ENCODE results near the gene ATG14.
"Not testable (repeated sequence)": the region's sequence is repeated elsewhere in the genome, so short reads cannot be mapped to it uniquely, and the experiment has no call there.

The ATG14 gene

GRCh38 chr14:55432628-55433027 lies 21.0 kb upstream of the ATG14 start:
- DNase-seq, result no peak

GRCh38 chr14:55430024-55430690 lies 18.5 kb upstream of the ATG14 start:
- DNase-seq, result no peak

GRCh38 chr14:55427439-55427838 lies 15.8 kb upstream of the ATG14 start:
- no peak for DNase-seq

GRCh38 chr14:55426891-55427290 lies 15.3 kb upstream of the ATG14 start:
- DNase-seq, result no peak

- DNase-seq, result no peak
These were observed 13.5 kb upstream of the ATG14 start for GRCh38 chr14:55425091-55425490.

GRCh38 chr14:55423969-55424368 lies 12.3 kb upstream of the ATG14 start:
- no peak for DNase-seq

- DNase-seq, result not testable (repeated sequence)
These were observed 10.7 kb upstream of the ATG14 start for GRCh38 chr14:55422338-55422737.

- DNase-seq, result no peak
These were observed 8.0 kb upstream of the ATG14 start for GRCh38 chr14:55419663-55420062.

GRCh38 chr14:55418411-55418810 lies 6.8 kb upstream of the ATG14 start:
- no peak for DNase-seq

- DNase-seq, result no peak
These were observed 6.3 kb upstream of the ATG14 start for GRCh38 chr14:55417955-55418354.

- no peak for DNase-seq
These were observed 5.2 kb upstream of the ATG14 start for GRCh38 chr14:55416866-55417265.

GRCh38 chr14:55414551-55414950 lies 2.9 kb upstream of the ATG14 start:
- DNase-seq, result no peak

GRCh38 chr14:55412676-55413075 lies 1.0 kb upstream of the ATG14 start:
- DNase-seq, result no peak

GRCh38 chr14:55410876-55411275 lies 754 bp downstream of the ATG14 start:
- no peak for DNase-seq

GRCh38 chr14:55404173-55404854 lies 7.3 kb downstream of the ATG14 start:
- no peak for DNase-seq

- DNase-seq, result no peak
These were observed 9.9 kb downstream of the ATG14 start for GRCh38 chr14:55401751-55402150.

GRCh38 chr14:55399852-55400251 lies 11.8 kb downstream of the ATG14 start:
- no peak for DNase-seq

- DNase-seq, result no peak
These were observed 12.4 kb downstream of the ATG14 start for GRCh38 chr14:55399183-55399582.

- no peak for DNase-seq
These were observed 13.0 kb downstream of the ATG14 start for GRCh38 chr14:55398679-55399078.

- DNase-seq, result no peak
These were observed 22.3 kb downstream of the ATG14 start for GRCh38 chr14:55389330-55389729.

GRCh38 chr14:55388160-55388559 lies 23.5 kb downstream of the ATG14 start:
- DNase-seq, result no peak

GRCh38 chr14:55387121-55387520 lies 24.5 kb downstream of the ATG14 start:
- DNase-seq, result no peak

GRCh38 chr14:55386037-55386808 lies 25.4 kb downstream of the ATG14 start:
- DNase-seq, result no peak

- no peak for DNase-seq
These were observed 27.1 kb downstream of the ATG14 start for GRCh38 chr14:55384536-55384935.

Measured in retina (tissue), 1 donor.